Measurements from ENCODE around the gene KIAA1755.
A peak's percentile ranks its signal among the peaks of the same experiment; 100 is the strongest.

The KIAA1755 gene

GRCh38 chr20:38272961-38273360 is 12.4 kb upstream of the KIAA1755 start:
- no peak for DNase-seq (ENCODE audit: low read depth)
- TF ChIP-seq CTCF (IDR thresholded peaks at IDR 0.05; ENCODE audit: low read depth, low read length, missing control alignments), result no peak
- in situ Hi-C loops (cut with HindIII; ENCODE audit: low sequenced_read_pairs), result no loop called here

GRCh38 chr20:38272398-38272797 is 11.9 kb upstream of the KIAA1755 start:
- no peak for DNase-seq (ENCODE audit: low read depth)
- H3K4me3 ChIP-seq (ENCODE audit: low read depth, low read length), result no peak overlapping the region
- TF ChIP-seq CTCF (IDR thresholded peaks at IDR 0.05; ENCODE audit: low read depth, low read length, missing control alignments), result no peak
- in situ Hi-C loops (cut with HindIII; ENCODE audit: low sequenced_read_pairs), result no loop called here

More at GRCh38 chr20:38272961-38273360, 12.4 kb upstream of the KIAA1755 start:
- H3K4me3 ChIP-seq (ENCODE audit: low read depth, low read length), result no peak overlapping the region

DNA sequence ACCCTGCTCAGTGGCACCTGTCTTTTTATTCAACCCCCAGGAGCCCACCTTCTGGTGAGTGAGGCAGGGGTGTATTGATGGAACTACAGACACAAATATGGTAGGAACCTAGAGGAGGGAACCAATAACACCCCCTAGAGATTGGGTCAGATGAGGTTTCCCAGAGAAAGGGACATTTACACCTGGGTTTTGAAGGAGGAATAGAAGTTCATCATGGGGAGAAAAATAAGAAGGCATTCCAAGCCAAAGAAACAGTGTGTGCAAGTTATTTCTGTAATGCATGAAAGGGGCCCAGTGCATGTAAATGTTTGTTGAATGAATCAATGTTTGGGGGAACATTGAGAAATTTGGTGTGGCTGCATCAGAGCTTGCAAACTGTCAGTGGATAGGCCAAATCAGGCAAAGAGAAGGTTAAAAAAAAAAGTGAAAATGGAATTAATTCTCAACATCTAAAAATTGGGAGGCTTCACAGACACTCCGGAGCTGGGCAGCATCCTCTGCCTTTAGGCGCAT is 11.1 kb upstream of the KIAA1755 start:
- H3K4me3 ChIP-seq (ENCODE audit: low read depth, low read length), result no peak overlapping the region
- TF ChIP-seq CTCF (IDR thresholded peaks at IDR 0.05; ENCODE audit: low read depth, low read length, missing control alignments), result no peak
- in situ Hi-C loops (cut with HindIII; ENCODE audit: low sequenced_read_pairs), result no loop called here
- no peak for DNase-seq (ENCODE audit: low read depth)

GRCh38 chr20:38270869-38271605 is 10.5 kb upstream of the KIAA1755 start:
- in situ Hi-C loops (cut with HindIII; ENCODE audit: low sequenced_read_pairs), result no loop called here
- TF ChIP-seq CTCF (IDR thresholded peaks at IDR 0.05; ENCODE audit: low read depth, low read length, missing control alignments), result no peak

GRCh38 chr20:38269715-38270114 is 9.2 kb upstream of the KIAA1755 start:
- DNase-seq (ENCODE audit: low read depth), result no peak
- in situ Hi-C loops (cut with HindIII; ENCODE audit: low sequenced_read_pairs), result no loop called here
- TF ChIP-seq CTCF (IDR thresholded peaks at IDR 0.05; ENCODE audit: low read depth, low read length, missing control alignments), result no peak
- no peak overlapping the region for H3K4me3 ChIP-seq (ENCODE audit: low read depth, low read length)

More at GRCh38 chr20:38270869-38271605, 10.5 kb upstream of the KIAA1755 start:
- DNase-seq (ENCODE audit: low read depth), result peak; percentile 97
- no peak overlapping the region for H3K4me3 ChIP-seq (ENCODE audit: low read depth, low read length)

DNA sequence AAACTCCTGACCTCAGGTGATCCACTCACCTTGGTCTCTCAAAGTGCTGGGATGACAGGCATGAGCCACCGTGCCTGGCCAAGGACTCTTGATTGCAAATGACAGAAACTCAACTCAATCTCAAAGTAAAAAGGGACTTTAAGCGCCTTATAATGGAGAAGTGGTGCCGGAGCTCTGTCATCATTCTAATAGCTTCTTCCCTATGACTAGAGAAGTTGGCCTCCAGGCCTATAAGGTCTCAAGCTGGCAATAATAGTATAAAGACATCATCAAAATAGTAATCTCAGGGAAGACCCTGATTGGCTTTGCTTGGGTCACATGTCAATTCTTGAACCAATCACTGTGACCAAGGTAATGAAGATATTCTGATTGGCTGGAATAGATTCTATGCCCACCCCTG is 8.5 kb upstream of the KIAA1755 start:
- TF ChIP-seq CTCF (IDR thresholded peaks at IDR 0.05; ENCODE audit: low read depth, low read length, missing control alignments), result no peak
- DNase-seq (ENCODE audit: low read depth), result no peak
- in situ Hi-C loops (cut with HindIII; ENCODE audit: low sequenced_read_pairs), result no loop called here
- H3K4me3 ChIP-seq (ENCODE audit: low read depth, low read length), result no peak overlapping the region

Data from astrocyte of the cerebellum (primary cell).